WTC11 (cell line): ENCODE data around the gene UROC1. TPM values are rescaled to one million over a fixed set of nuclear protein-coding genes. Genes with fewer than 3 reads are reported as not detected.

Experiments used
- ATAC-seq: fragments of 200-7000 bp; cut with Tn5 transposase; 2 replicates; pipeline ENCODE4 v1.10.0; 2021; ENCODE audit warnings: mild to moderate bottlenecking, moderate library complexity
- CTCF ChIA-PET: fragments of 300-600 bp; sonication (Branson Sonifier 250); formaldehyde crosslinking; loops from one replicate; lab custom pipeline; 2021; ENCODE audit warnings: antibody characterized with exemption; lab: Charles Lee
- POLR2A ChIA-PET: fragments of 350-600 bp; sonication (Branson Sonifier 250); formaldehyde crosslinking; loops from one replicate; lab custom pipeline; 2021; ENCODE audit warnings: antibody characterized with exemption; lab: Charles Lee
- DNase-seq: peaks from one replicate; pipeline ENCODE4 v3.0.0; 2021; ENCODE audit warnings: low spot score
- H3K27ac Mint-ChIP-seq: 2 replicates; pipeline ENCODE4 v1.8.0; 2021; ENCODE audit warnings: mixed read lengths
- H3K27me3 Mint-ChIP-seq: 2 replicates; pipeline ENCODE4 v1.8.0; 2021; ENCODE audit warnings: low read depth, mild to moderate bottlenecking, moderate library complexity, mixed read lengths
- H3K36me3 Mint-ChIP-seq: 2 replicates; pipeline ENCODE4 v1.8.0; 2021; ENCODE audit warnings: mixed read lengths
- H3K4me1 Mint-ChIP-seq: 2 replicates; pipeline ENCODE4 v1.8.0; 2022; ENCODE audit warnings: mixed read lengths
- H3K4me3 Mint-ChIP-seq: 2 replicates; pipeline ENCODE4 v1.8.0; 2021; ENCODE audit warnings: mild to moderate bottlenecking, moderate library complexity, mixed read lengths
- H3K9me3 Mint-ChIP-seq: 2 replicates; pipeline ENCODE4 v1.8.0; 2021; ENCODE audit warnings: mixed read lengths
- CREM ChIP-seq: sonication (generic); formaldehyde crosslinking; IDR thresholded peaks from 2 replicates; pipeline ENCODE4 v1.8.1; 2022; ENCODE audit warnings: mild to moderate bottlenecking, missing genetic modification reagents, moderate library complexity
- GABPB1 ChIP-seq: sonication (generic); formaldehyde crosslinking; IDR thresholded peaks from 2 replicates; pipeline ENCODE4 v1.8.1; 2023; ENCODE audit warnings: mild to moderate bottlenecking, missing genetic modification reagents
- HMGA2 ChIP-seq: fragments of 250-450 bp; sonication (Bioruptor Pico); IDR thresholded peaks from 2 replicates; pipeline ENCODE4 v1.4.0; 2021; ENCODE audit warnings: mild to moderate bottlenecking, moderate library complexity
- OVOL2 ChIP-seq: fragments of 250-450 bp; sonication (Bioruptor Pico); IDR thresholded peaks from 2 replicates; pipeline ENCODE4 v1.9.0; 2021; ENCODE audit warnings: mild to moderate bottlenecking, borderline replicate concordance
- SMAD3 ChIP-seq: sonication (generic); formaldehyde crosslinking; IDR thresholded peaks from 2 replicates; pipeline ENCODE4 v1.8.0; 2022; ENCODE audit warnings: missing genetic modification reagents, mild to moderate bottlenecking, borderline replicate concordance
- SOX15 ChIP-seq: fragments of 250-450 bp; sonication (Bioruptor Pico); IDR thresholded peaks from 2 replicates; pipeline ENCODE4 v1.9.0; 2021; ENCODE audit warnings: mild to moderate bottlenecking
- total RNA-seq: library from RNA; stranded (reverse); gene quantifications from 3 replicates; pipeline ENCODE4 v1.2.3, GENCODE V29; 2021
- TF ChIP-seq, protein P1 (sequence below): sonication (generic); formaldehyde crosslinking; IDR thresholded peaks from 2 replicates; pipeline ENCODE4 v1.8.1; 2022; ENCODE audit warnings: low read depth, mild to moderate bottlenecking, moderate library complexity, missing genetic modification reagents, borderline replicate concordance
- TF ChIP-seq, protein P2 (sequence below): fragments of 250-450 bp; sonication (Bioruptor Pico); IDR thresholded peaks from 2 replicates; pipeline ENCODE4 v2.1.2; 2022; ENCODE audit warnings: mild to moderate bottlenecking, moderate library complexity
- TF ChIP-seq, protein P3 (sequence below): fragments of 200-600 bp; IDR thresholded peaks from 2 replicates; pipeline ENCODE4 v1.8.0; 2022; ENCODE audit warnings: antibody characterized with exemption
- TF ChIP-seq, protein P4 (sequence below): sonication (generic); formaldehyde crosslinking; IDR thresholded peaks from 2 replicates; pipeline ENCODE4 v1.8.0; 2023; ENCODE audit warnings: mild to moderate bottlenecking, missing genetic modification reagents
- TF ChIP-seq, protein P5 (sequence below): fragments of 250-450 bp; sonication (Bioruptor Pico); IDR thresholded peaks from 2 replicates; pipeline ENCODE4 v1.9.0; 2021; ENCODE audit warnings: moderate library complexity, mild to moderate bottlenecking, inconsistent platforms, borderline replicate concordance
- TF ChIP-seq, protein P6 (sequence below): fragments of 250-450 bp; sonication (Bioruptor Pico); IDR thresholded peaks from 2 replicates; pipeline ENCODE4 v1.9.0; 2021; ENCODE audit warnings: mild to moderate bottlenecking

Gene UROC1
- total RNA-seq, 1 experiment from 2014 or later: not detected

DNA sequence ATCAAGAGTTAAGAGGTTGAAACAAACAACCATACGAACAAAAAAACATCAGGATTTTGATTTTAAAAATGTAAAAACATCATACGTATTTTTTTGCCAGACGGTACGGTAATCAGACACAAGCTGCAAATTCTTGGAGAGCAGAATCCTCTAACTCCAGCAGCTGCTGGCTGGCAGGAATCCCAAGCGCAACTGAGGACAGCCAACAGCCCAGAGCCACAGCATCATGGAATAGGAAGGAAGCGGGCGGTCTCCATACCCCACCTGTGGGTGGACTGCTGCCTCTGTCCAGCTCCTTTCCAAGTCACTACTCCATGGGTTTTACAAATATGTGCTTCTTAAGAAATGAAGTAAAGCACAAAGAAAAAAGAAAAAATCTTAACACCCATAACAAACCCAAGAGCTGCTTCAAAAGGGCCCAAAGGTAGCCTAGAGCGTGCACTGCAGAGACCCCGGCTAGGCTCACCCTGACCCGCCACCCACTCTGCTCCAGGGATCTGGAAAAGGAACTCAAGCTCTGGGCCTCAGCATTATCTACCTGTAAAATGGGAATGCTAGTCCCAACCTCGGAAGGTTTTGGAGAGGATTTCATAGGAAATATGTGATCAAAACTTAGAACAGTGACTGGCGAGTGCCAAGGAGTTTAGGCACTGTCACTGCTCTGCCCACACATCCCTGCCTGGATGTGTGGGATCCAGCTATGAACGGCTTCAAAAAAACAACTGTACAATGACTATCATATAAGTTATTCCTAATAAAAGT lies 75.3 kb downstream of the UROC1 start:
- TF ChIP-seq, protein P1, sequence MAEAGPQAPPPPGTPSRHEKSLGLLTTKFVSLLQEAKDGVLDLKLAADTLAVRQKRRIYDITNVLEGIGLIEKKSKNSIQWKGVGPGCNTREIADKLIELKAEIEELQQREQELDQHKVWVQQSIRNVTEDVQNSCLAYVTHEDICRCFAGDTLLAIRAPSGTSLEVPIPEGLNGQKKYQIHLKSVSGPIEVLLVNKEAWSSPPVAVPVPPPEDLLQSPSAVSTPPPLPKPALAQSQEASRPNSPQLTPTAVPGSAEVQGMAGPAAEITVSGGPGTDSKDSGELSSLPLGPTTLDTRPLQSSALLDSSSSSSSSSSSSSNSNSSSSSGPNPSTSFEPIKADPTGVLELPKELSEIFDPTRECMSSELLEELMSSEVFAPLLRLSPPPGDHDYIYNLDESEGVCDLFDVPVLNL (CRISPR knock-in tag): no peak
- TF ChIP-seq SMAD3 (CRISPR knock-in tag): no peak
- TF ChIP-seq, protein P2, sequence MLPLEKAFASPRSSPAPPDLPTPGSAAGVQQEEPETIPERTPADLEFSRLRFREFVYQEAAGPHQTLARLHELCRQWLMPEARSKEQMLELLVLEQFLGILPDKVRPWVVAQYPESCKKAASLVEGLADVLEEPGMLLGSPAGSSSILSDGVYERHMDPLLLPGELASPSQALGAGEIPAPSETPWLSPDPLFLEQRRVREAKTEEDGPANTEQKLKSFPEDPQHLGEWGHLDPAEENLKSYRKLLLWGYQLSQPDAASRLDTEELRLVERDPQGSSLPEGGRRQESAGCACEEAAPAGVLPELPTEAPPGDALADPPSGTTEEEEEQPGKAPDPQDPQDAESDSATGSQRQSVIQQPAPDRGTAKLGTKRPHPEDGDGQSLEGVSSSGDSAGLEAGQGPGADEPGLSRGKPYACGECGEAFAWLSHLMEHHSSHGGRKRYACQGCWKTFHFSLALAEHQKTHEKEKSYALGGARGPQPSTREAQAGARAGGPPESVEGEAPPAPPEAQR (CRISPR knock-in tag): no peak
- no peak for TF ChIP-seq HMGA2
- no peak for TF ChIP-seq SOX15
- TF ChIP-seq, protein P3, sequence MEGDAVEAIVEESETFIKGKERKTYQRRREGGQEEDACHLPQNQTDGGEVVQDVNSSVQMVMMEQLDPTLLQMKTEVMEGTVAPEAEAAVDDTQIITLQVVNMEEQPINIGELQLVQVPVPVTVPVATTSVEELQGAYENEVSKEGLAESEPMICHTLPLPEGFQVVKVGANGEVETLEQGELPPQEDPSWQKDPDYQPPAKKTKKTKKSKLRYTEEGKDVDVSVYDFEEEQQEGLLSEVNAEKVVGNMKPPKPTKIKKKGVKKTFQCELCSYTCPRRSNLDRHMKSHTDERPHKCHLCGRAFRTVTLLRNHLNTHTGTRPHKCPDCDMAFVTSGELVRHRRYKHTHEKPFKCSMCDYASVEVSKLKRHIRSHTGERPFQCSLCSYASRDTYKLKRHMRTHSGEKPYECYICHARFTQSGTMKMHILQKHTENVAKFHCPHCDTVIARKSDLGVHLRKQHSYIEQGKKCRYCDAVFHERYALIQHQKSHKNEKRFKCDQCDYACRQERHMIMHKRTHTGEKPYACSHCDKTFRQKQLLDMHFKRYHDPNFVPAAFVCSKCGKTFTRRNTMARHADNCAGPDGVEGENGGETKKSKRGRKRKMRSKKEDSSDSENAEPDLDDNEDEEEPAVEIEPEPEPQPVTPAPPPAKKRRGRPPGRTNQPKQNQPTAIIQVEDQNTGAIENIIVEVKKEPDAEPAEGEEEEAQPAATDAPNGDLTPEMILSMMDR: no peak
- TF ChIP-seq GABPB1 (CRISPR knock-in tag): no peak
- TF ChIP-seq, protein P4, sequence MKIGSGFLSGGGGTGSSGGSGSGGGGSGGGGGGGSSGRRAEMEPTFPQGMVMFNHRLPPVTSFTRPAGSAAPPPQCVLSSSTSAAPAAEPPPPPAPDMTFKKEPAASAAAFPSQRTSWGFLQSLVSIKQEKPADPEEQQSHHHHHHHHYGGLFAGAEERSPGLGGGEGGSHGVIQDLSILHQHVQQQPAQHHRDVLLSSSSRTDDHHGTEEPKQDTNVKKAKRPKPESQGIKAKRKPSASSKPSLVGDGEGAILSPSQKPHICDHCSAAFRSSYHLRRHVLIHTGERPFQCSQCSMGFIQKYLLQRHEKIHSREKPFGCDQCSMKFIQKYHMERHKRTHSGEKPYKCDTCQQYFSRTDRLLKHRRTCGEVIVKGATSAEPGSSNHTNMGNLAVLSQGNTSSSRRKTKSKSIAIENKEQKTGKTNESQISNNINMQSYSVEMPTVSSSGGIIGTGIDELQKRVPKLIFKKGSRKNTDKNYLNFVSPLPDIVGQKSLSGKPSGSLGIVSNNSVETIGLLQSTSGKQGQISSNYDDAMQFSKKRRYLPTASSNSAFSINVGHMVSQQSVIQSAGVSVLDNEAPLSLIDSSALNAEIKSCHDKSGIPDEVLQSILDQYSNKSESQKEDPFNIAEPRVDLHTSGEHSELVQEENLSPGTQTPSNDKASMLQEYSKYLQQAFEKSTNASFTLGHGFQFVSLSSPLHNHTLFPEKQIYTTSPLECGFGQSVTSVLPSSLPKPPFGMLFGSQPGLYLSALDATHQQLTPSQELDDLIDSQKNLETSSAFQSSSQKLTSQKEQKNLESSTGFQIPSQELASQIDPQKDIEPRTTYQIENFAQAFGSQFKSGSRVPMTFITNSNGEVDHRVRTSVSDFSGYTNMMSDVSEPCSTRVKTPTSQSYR: no peak
- TF ChIP-seq, protein P5, sequence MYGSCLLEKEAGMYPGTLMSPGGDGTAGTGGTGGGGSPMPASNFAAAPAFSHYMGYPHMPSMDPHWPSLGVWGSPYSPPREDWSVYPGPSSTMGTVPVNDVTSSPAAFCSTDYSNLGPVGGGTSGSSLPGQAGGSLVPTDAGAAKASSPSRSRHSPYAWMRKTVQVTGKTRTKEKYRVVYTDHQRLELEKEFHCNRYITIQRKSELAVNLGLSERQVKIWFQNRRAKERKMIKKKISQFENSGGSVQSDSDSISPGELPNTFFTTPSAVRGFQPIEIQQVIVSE (CRISPR knock-in tag): no peak
- no peak for TF ChIP-seq CREM
- TF ChIP-seq OVOL2 (CRISPR knock-in tag): no peak
- TF ChIP-seq, protein P6, sequence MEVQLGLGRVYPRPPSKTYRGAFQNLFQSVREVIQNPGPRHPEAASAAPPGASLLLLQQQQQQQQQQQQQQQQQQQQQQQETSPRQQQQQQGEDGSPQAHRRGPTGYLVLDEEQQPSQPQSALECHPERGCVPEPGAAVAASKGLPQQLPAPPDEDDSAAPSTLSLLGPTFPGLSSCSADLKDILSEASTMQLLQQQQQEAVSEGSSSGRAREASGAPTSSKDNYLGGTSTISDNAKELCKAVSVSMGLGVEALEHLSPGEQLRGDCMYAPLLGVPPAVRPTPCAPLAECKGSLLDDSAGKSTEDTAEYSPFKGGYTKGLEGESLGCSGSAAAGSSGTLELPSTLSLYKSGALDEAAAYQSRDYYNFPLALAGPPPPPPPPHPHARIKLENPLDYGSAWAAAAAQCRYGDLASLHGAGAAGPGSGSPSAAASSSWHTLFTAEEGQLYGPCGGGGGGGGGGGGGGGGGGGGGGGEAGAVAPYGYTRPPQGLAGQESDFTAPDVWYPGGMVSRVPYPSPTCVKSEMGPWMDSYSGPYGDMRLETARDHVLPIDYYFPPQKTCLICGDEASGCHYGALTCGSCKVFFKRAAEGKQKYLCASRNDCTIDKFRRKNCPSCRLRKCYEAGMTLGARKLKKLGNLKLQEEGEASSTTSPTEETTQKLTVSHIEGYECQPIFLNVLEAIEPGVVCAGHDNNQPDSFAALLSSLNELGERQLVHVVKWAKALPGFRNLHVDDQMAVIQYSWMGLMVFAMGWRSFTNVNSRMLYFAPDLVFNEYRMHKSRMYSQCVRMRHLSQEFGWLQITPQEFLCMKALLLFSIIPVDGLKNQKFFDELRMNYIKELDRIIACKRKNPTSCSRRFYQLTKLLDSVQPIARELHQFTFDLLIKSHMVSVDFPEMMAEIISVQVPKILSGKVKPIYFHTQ (CRISPR knock-in tag): no peak
- TF ChIP-seq, all 79 proteins: peak for 0
- H3K27ac Mint-ChIP-seq: peak overlapping the region; percentile 33; the same call in 1 of the 2 replicates
- no peak for DNase-seq
- no peaks in the 10 kb centered on the region for H3K9me3 Mint-ChIP-seq
- CTCF ChIA-PET: interaction anchor here (1.1 to 1.5 kb wide), 3 partner anchors 8 to 308 kb away, joined by 3 read pairs; no protein-coding TSS in a partner anchor
- H3K4me1 Mint-ChIP-seq: peaks cover 33% of the 10 kb centered on the region
- no peaks in the 10 kb centered on the region for H3K27me3 Mint-ChIP-seq
- no peak overlapping the region for H3K4me3 Mint-ChIP-seq
- peaks cover 12% of the 10 kb centered on the region; the same call in 1 of the 2 replicates for H3K36me3 Mint-ChIP-seq
- no peak for ATAC-seq
- POLR2A ChIA-PET: no interaction called here
